Suprapubic skin (tissue), 3 donors: ENCODE data around the gene MINK1.

Source experiments
- POLR2AphosphoS5 ChIP-seq, 3 donors: sonication (generic); formaldehyde crosslinking; IDR thresholded peaks; one replicate each; pipeline ENCODE4 v1.6.1; 2017; ENCODE audit warnings: antibody characterized with exemption in 3 of 3
- TF ChIP-seq, protein P1 (sequence below), 2 donors: fragments of 200-600 bp in 1 of 2; fragments of 450-650 bp in 1 of 2; sonication (generic) in 1 of 2; IDR thresholded peaks; one replicate each; pipeline ENCODE4 v1.5.1; 2016 to 2019; ENCODE audit warnings: antibody characterized with exemption in 2 of 2, mild to moderate bottlenecking in 1 of 2, moderate library complexity in 1 of 2

DNA sequence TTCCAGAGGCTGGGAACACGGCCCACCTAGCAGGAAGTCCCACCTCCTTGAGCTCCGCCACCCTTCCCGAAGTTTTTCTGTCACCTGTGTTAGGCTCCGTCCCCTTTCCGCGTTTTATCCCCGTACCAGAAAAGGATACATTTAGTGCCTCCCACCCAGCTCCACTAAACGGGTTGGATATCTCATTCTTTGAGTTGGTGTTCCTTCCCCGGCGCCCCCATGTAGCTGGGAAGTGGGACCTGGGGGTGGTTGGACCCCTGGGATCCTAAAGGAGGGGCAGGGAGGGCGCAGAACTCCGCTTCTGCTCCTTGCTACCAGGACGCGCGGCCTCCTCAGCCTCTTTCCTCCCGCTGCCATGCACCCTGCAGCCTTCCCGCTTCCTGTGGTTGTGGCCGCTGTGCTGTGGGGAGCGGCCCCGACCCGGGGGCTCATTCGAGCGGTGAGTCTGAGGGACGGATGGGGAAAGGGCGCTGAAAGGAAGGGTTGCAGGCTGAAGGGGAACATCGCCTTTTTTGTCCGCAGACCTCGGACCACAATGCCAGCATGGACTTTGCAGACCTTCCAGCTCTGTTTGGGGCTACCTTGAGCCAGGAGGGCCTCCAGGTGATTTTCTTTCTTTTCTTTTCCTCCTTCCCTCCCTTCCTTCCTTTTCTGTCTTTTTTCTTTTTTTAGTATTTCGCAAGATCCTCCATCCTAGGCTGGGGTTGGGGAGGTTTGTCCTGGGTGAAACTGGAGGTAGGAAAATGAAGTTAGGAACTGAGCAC is 107.6 kb downstream of the MINK1 start:
- TF ChIP-seq, protein P1, sequence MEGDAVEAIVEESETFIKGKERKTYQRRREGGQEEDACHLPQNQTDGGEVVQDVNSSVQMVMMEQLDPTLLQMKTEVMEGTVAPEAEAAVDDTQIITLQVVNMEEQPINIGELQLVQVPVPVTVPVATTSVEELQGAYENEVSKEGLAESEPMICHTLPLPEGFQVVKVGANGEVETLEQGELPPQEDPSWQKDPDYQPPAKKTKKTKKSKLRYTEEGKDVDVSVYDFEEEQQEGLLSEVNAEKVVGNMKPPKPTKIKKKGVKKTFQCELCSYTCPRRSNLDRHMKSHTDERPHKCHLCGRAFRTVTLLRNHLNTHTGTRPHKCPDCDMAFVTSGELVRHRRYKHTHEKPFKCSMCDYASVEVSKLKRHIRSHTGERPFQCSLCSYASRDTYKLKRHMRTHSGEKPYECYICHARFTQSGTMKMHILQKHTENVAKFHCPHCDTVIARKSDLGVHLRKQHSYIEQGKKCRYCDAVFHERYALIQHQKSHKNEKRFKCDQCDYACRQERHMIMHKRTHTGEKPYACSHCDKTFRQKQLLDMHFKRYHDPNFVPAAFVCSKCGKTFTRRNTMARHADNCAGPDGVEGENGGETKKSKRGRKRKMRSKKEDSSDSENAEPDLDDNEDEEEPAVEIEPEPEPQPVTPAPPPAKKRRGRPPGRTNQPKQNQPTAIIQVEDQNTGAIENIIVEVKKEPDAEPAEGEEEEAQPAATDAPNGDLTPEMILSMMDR (IDR thresholded peaks at IDR 0.05): no peak
- no peak for TF ChIP-seq POLR2AphosphoS5 (IDR thresholded peaks at IDR 0.05)
